GM19099 (cell line): ENCODE results near the gene NUDT14.

Source experiments
- POLR2A ChIP-seq: IDR thresholded peaks from 3 replicates; pipeline ENCODE4 v1.6.1; 2011; ENCODE audit warnings: low read depth; ENCODE audit not compliant: insufficient read length; ENCODE audit errors: extremely low read depth

Gene NUDT14

GRCh38 chr14:105136401-105137322, 44.5 kb downstream of the NUDT14 start:
- no peak for TF ChIP-seq POLR2A

- TF ChIP-seq POLR2A, result no peak
These were observed 45.3 kb downstream of the NUDT14 start for GRCh38 chr14:105135700-105136395.

GRCh38 chr14:105132921-105133654, 48.0 kb downstream of the NUDT14 start:
- TF ChIP-seq POLR2A, result no peak

GRCh38 chr14:105131241-105131640, 49.9 kb downstream of the NUDT14 start:
- TF ChIP-seq POLR2A, result no peak

GRCh38 chr14:105128059-105128458, 53.1 kb downstream of the NUDT14 start:
- no peak for TF ChIP-seq POLR2A

GRCh38 chr14:105126981-105127329, 54.2 kb downstream of the NUDT14 start:
- no peak for TF ChIP-seq POLR2A

GRCh38 chr14:105126126-105126980, 54.8 kb downstream of the NUDT14 start:
- no peak for TF ChIP-seq POLR2A

GRCh38 chr14:105124823-105125222, 56.3 kb downstream of the NUDT14 start:
- TF ChIP-seq POLR2A, result no peak

- no peak for TF ChIP-seq POLR2A
These were observed 56.9 kb downstream of the NUDT14 start for GRCh38 chr14:105123981-105124765.

- TF ChIP-seq POLR2A, result no peak
These were observed 57.9 kb downstream of the NUDT14 start for GRCh38 chr14:105123064-105123665.
